Activated naive CD4-positive, alpha-beta T cell treated with anti-CD3 and anti-CD28 coated beads, Interleukin-2, amount 10 ng/mL, durations not matched to agents 7 days and 5 days (primary cell): ENCODE data around the gene PALLD.
A peak's percentile ranks its signal among the peaks of the same experiment; 100 is the strongest.

Experiments
- CTCF ChIA-PET: fragments of 350-600 bp; sonication (Branson Sonifier 250); formaldehyde crosslinking; loops from one replicate; lab custom pipeline; 2021; ENCODE audit warnings: antibody characterized with exemption; lab: Charles Lee
- DNase-seq: peaks from one replicate; pipeline ENCODE4 v3.0.0-alpha.2; 2020
- H3K27ac Mint-ChIP-seq: one replicate; pipeline ENCODE4 v1.8.0; 2021; ENCODE audit warnings: mild to moderate bottlenecking, moderate library complexity, mixed read lengths
- H3K27me3 Mint-ChIP-seq: one replicate; pipeline ENCODE4 v1.8.0; 2021; ENCODE audit warnings: mild to moderate bottlenecking, mixed read lengths
- H3K36me3 Mint-ChIP-seq: one replicate; pipeline ENCODE4 v1.8.0; 2021; ENCODE audit warnings: mixed read lengths
- H3K4me1 Mint-ChIP-seq: one replicate; pipeline ENCODE4 v1.8.0; 2021; ENCODE audit warnings: mixed read lengths
- H3K4me3 Mint-ChIP-seq: one replicate; pipeline ENCODE4 v1.8.0; 2021; ENCODE audit warnings: mild to moderate bottlenecking, moderate library complexity, mixed read lengths
- H3K9me3 Mint-ChIP-seq: one replicate; pipeline ENCODE4 v1.8.0; 2021; ENCODE audit warnings: mixed read lengths

Gene PALLD

GRCh38 chr4:168870004-168870403 is 373.2 kb downstream of the PALLD start:
- Mint-ChIP-seq H3K27ac (no peak overlapping the region), H3K4me3 (no peak overlapping the region), H3K36me3 (no peaks in the 10 kb centered on the region), H3K9me3 (no peaks in the 10 kb centered on the region), H3K27me3 (peaks cover 16% of the 10 kb centered on the region), H3K4me1 (no peaks in the 10 kb centered on the region)
- CTCF ChIA-PET, result no interaction called here
- no peak for DNase-seq

DNA sequence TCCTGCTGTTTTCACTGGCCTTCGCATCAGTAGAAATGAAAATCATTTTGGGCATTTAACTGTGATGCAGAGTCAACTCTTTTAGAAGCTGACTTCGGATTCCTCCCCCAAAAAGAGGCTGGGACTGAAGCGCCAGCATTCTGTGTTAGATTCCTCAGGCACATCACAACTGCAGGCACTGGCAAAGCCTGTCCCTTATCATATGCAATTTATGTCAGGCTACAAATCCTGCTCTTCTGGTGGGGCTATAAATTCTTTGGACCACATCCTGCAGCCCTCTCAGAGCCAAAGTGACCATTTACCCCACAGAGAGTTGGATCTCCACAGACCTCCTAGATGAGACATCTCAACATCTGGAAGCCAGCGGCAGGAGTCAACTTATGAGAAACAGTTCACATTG is 374.8 kb downstream of the PALLD start:
- Mint-ChIP-seq H3K4me1 (no peaks in the 10 kb centered on the region), H3K9me3 (no peaks in the 10 kb centered on the region), H3K36me3 (no peaks in the 10 kb centered on the region), H3K4me3 (no peak overlapping the region), H3K27me3 (peaks cover 31% of the 10 kb centered on the region), H3K27ac (no peak overlapping the region)
- DNase-seq, result no peak
- CTCF ChIA-PET, result no interaction called here

- CTCF ChIA-PET, result interaction anchor here (1.3 kb wide), 2 partner anchors 42 to 162 kb away, joined by 3 read pairs; no protein-coding TSS in a partner anchor
- DNase-seq, result no peak
- Mint-ChIP-seq H3K36me3 (peaks cover 2% of the 10 kb centered on the region), H3K4me3 (no peak overlapping the region), H3K27ac (no peak overlapping the region), H3K9me3 (no peaks in the 10 kb centered on the region), H3K27me3 (peaks cover 54% of the 10 kb centered on the region), H3K4me1 (peaks cover 9% of the 10 kb centered on the region)
Observed at GRCh38 chr4:168874083-168874482, 377.2 kb downstream of the PALLD start.

GRCh38 chr4:168876106-168876505 is 379.3 kb downstream of the PALLD start:
- Mint-ChIP-seq H3K9me3 (no peaks in the 10 kb centered on the region), H3K27me3 (peaks cover 62% of the 10 kb centered on the region), H3K4me3 (no peak overlapping the region), H3K36me3 (peaks cover 2% of the 10 kb centered on the region), H3K27ac (no peak overlapping the region), H3K4me1 (peaks cover 9% of the 10 kb centered on the region)
- no peak for DNase-seq
- CTCF ChIA-PET, result interaction anchor here (1.2 to 1.6 kb wide), 2 partner anchors 9 to 57 kb away, joined by 3 to 4 read pairs; no protein-coding TSS in a partner anchor

- DNase-seq, result peak; percentile 38
- Mint-ChIP-seq H3K27ac (peak overlapping the region; percentile 28), H3K4me1 (peaks cover 9% of the 10 kb centered on the region), H3K27me3 (peaks cover 66% of the 10 kb centered on the region), H3K36me3 (peaks cover 2% of the 10 kb centered on the region), H3K9me3 (no peaks in the 10 kb centered on the region), H3K4me3 (peak overlapping the region; percentile 76)
- CTCF ChIA-PET, result no interaction called here
Observed at GRCh38 chr4:168877511-168878491, 380.9 kb downstream of the PALLD start.

DNA sequence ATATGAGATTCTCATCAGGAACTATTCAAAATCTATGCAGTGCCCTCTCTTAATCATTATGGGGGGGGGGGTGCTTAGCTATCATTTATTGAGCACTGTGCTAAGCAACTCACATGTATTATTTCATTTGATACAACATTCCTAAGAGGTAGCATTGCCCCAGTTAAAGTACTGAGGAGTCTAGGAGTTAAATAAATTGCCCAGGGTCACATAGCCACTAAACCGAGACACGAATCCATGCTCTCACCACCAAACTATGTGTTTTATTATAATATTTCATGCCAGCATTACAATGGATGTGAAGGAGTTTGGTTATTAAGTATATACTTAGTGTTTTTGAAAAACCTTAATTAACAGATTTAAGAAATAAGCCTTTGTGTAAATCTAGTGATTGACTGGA is 381.8 kb downstream of the PALLD start:
- Mint-ChIP-seq H3K36me3 (peaks cover 2% of the 10 kb centered on the region), H3K9me3 (no peaks in the 10 kb centered on the region), H3K27ac (no peak overlapping the region), H3K4me3 (peak overlapping the region; percentile 76), H3K4me1 (peaks cover 9% of the 10 kb centered on the region), H3K27me3 (peaks cover 65% of the 10 kb centered on the region)
- CTCF ChIA-PET, result no interaction called here
- DNase-seq, result no peak

DNA sequence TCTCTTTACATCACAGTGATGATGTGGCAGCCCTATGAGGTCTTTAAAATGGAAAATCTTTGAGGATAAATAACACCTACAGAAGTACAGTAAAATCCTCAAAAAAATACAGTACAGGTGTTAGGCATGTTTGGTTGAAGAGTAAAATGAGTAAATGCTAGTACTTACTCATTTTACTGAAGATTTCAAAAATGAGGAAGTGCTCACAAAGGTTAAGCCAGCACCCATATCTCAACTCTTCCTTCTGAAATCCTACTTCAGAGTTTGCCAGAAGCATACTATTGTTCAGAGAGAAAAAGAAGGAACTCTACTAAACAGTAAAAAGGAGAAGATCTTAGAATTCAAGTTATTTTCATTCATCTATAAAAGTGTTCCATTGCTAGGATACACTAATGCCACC is 382.3 kb downstream of the PALLD start:
- peaks cover 9% of the 10 kb centered on the region for H3K4me1 Mint-ChIP-seq

DNA sequence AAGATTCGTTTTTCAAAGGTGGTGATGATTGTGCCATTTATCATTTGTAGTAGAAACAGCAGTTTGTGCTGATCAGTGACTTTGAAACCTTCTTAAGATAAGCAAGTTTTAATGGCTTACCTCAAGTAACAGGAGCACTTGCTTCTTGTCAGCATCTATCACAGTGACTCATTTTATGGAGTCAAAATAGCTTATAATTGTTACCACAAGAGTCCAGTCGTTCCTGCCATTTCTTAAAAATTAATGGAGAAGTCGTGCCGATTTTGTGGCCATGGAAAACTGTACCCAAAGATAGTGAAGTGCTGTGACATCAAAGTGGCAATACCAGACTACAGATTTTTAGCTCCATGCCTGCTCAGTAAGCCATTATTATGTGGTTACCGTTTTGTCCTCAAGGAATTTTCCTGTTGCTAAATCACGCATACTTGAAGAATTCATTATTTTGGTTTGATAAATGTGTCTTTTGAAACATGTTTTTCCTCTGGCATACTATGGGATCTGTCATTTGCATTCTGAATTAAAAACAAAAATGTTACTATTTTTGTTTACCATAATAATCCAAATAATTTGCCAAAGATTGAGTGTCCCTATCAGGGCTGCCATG is 383.3 kb downstream of the PALLD start:
- no peak overlapping the region for H3K4me3 Mint-ChIP-seq
- H3K27ac Mint-ChIP-seq, result no peak overlapping the region
- H3K36me3 Mint-ChIP-seq, result peaks cover 2% of the 10 kb centered on the region
- DNase-seq, result no peak
- peaks cover 9% of the 10 kb centered on the region for H3K4me1 Mint-ChIP-seq
- H3K9me3 Mint-ChIP-seq, result no peaks in the 10 kb centered on the region
- CTCF ChIA-PET, result no interaction called here
- peaks cover 55% of the 10 kb centered on the region for H3K27me3 Mint-ChIP-seq

More for the DNA sequence above, 382.3 kb downstream of the PALLD start:
- Mint-ChIP-seq H3K27ac (no peak overlapping the region), H3K9me3 (no peaks in the 10 kb centered on the region), H3K4me3 (no peak overlapping the region), H3K36me3 (peaks cover 2% of the 10 kb centered on the region), H3K27me3 (peaks cover 62% of the 10 kb centered on the region)
- CTCF ChIA-PET, result no interaction called here
- DNase-seq, result no peak

GRCh38 chr4:168880811-168881595 is 384.2 kb downstream of the PALLD start:
- Mint-ChIP-seq H3K36me3 (peaks cover 2% of the 10 kb centered on the region), H3K9me3 (no peaks in the 10 kb centered on the region), H3K27ac (no peak overlapping the region), H3K4me1 (peaks cover 9% of the 10 kb centered on the region), H3K27me3 (peaks cover 48% of the 10 kb centered on the region), H3K4me3 (no peak overlapping the region)
- CTCF ChIA-PET, result no interaction called here
- no peak for DNase-seq

DNA sequence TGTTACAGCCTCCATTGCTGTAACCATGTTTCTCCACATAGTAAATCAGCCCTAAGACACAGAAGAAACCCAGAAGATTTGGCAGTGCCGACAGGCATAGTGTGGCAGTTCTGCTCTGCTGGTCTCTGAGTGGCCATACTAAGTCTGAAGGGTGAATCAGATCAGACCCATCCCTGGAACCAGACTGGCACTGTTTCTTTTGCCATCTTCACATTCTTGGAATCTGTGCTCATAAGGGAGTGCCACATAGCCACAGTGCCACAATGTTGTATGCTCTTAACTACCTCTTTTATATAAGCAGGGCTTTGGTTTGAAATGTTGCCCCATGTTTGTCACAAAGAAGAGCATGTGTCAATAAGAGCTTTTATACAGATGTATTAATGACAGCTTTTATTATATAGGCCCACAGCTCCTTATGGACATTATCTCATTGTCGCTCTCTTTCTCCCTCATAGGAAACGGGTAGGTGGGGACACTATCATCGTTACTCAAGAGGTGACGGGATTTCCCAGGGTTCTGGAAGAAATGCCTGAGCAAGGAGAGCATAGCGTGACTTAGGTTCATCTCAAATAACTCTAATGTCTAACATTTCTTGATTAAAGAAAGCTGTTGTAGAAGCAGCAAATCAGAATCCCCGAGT is 385.0 kb downstream of the PALLD start:
- peaks cover 2% of the 10 kb centered on the region for H3K36me3 Mint-ChIP-seq
- CTCF ChIA-PET, result no interaction called here
- no peak overlapping the region for H3K4me3 Mint-ChIP-seq
- H3K4me1 Mint-ChIP-seq, result peaks cover 9% of the 10 kb centered on the region
- no peak overlapping the region for H3K27ac Mint-ChIP-seq
- no peaks in the 10 kb centered on the region for H3K9me3 Mint-ChIP-seq
- peaks cover 39% of the 10 kb centered on the region for H3K27me3 Mint-ChIP-seq
- no peak for DNase-seq

DNA sequence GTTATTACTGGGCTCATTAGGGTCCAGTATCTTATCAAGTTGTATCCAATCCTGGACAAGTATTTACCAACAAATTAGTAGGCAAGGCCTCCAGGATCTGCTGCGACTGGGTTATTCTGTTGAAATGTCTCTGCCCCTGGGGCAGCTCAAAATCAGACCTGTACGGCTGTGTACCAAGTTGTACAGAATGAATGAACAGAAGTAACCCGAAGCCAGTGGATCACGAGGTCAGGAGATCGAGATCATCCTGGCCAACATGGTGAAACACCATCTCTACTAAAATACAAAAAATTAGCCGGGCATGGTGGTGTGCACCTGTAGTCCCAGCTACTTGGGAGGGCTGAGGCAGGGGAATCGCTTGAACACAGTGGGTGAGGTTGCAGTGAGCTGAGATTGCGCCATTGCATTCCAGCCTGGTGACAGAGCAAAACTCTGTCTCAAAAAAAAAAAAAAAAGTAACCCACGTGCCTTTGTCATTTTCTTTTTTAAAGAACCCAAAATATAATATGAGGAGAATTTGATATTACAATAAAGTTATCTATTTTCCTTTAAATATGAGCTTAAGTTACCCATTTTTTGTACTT is 385.9 kb downstream of the PALLD start:
- Mint-ChIP-seq H3K27ac (no peak overlapping the region), H3K9me3 (no peaks in the 10 kb centered on the region), H3K4me3 (no peak overlapping the region), H3K27me3 (peaks cover 31% of the 10 kb centered on the region), H3K36me3 (peaks cover 2% of the 10 kb centered on the region), H3K4me1 (peaks cover 7% of the 10 kb centered on the region)
- CTCF ChIA-PET, result no interaction called here
- DNase-seq, result no peak

DNA sequence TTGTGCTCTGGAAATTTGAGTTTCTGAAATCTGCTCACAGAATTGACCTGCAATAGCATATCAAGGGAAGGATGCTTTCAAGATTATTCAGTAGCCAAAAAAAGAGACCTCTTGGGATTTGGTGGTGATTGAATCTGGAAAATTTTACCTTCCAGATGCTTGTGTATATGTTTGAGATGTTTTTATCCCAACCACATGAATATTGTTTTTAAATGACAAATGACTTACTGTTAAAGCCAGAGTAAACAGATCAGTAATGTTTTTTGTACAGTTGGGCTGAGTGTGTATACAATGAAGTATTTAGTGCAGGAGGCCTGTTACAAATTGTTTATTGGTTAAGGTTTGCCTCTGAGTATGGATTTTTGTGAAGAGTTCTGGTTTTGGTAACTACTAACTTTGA is 386.7 kb downstream of the PALLD start:
- DNase-seq, result no peak
- peaks cover 2% of the 10 kb centered on the region for H3K4me1 Mint-ChIP-seq
- H3K27me3 Mint-ChIP-seq, result peaks cover 23% of the 10 kb centered on the region
- H3K4me3 Mint-ChIP-seq, result no peak overlapping the region
- CTCF ChIA-PET, result no interaction called here
- H3K27ac Mint-ChIP-seq, result no peak overlapping the region
- no peaks in the 10 kb centered on the region for H3K36me3 Mint-ChIP-seq
- H3K9me3 Mint-ChIP-seq, result no peaks in the 10 kb centered on the region

DNA sequence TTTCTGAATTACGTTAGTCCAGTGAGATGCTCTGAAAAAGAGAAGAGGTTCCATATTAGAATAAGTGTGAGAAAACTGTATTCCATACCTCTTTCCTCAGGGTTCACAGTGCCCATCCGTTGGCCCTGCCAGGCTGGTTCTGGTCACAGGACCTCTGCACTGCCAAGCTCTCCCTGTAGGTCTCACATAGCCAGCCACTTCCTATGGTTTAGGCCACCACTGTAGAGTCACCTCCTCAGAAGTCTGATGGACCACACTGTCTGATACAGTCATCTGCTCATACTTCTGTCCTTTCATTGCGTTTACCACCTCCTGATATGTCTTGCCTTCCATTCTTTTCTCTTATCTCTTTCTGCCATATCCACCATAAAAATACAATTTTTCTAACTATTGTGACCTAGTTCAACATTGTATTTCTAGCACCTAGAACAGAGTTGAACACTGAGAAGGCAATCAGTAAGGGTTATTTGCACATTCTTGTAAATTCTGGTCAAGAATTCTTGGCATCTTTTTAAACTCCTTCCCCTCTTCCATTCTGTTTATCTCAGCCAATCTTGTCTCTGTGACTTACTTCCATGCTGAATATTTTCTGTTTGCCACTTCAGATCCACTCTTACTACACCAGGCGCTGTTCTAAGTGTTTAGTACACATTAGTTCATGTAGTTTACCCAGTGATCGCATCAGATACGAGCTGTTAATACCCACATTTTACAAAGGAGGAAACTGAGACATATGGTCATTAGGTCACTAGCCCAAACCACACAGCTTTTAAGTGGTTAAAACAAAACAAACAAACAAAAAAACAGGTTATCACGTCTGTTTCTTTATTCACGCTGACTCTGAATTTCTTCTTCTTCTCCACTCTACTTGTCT is 387.6 kb downstream of the PALLD start:
- H3K36me3 Mint-ChIP-seq, result no peaks in the 10 kb centered on the region
- H3K27me3 Mint-ChIP-seq, result peaks cover 14% of the 10 kb centered on the region
- no peak for DNase-seq
- H3K4me1 Mint-ChIP-seq, result no peaks in the 10 kb centered on the region
- CTCF ChIA-PET, result no interaction called here
- H3K4me3 Mint-ChIP-seq, result no peak overlapping the region
- H3K27ac Mint-ChIP-seq, result no peak overlapping the region
- H3K9me3 Mint-ChIP-seq, result no peaks in the 10 kb centered on the region
